Activated T-helper 1 cell treated with anti-CD3 and anti-CD28 coated beads, Interleukin-12 subunit alpha, Interleukin-12 subunit beta, Interleukin-2, Interleukin-4 antibody, amounts not matched to agents 30 ng/mL and 10 ng/mL and 1 ng/mL, durations not matched to agents 14 hours and 24 hours and 36 hours (primary cell): Measurements from ENCODE around the gene SLX1A. TPM values are rescaled to one million over a fixed set of nuclear protein-coding genes. Genes with fewer than 3 reads are reported as not detected.
A peak's percentile ranks its signal among the peaks of the same experiment; 100 is the strongest.
"Not testable (repeated sequence)": the region's sequence is repeated elsewhere in the genome, so short reads cannot be mapped to it uniquely, and the experiment has no call there.

Experiments used
- DNase-seq: peaks from one replicate; pipeline ENCODE4 v3.0.0; 2021; ENCODE audit warnings: low spot score
- H3K27ac Mint-ChIP-seq: one replicate; pipeline ENCODE4 v1.8.0; 2021; ENCODE audit warnings: mild to moderate bottlenecking, mixed read lengths
- H3K27me3 Mint-ChIP-seq: one replicate; pipeline ENCODE4 v1.8.0; 2022; ENCODE audit warnings: mild to moderate bottlenecking, moderate library complexity, mixed read lengths; ENCODE audit not compliant: insufficient read depth
- H3K36me3 Mint-ChIP-seq: one replicate; pipeline ENCODE4 v1.8.0; 2021; ENCODE audit warnings: low read depth, mixed read lengths
- H3K4me1 Mint-ChIP-seq: one replicate; pipeline ENCODE4 v1.8.0; 2021; ENCODE audit warnings: low read depth, mixed read lengths
- H3K4me3 Mint-ChIP-seq: one replicate; pipeline ENCODE4 v1.8.0; 2021; ENCODE audit warnings: mild to moderate bottlenecking, moderate library complexity, mixed read lengths
- H3K9me3 Mint-ChIP-seq: one replicate; pipeline ENCODE4 v1.8.0; 2021; ENCODE audit warnings: mixed read lengths
- intact Hi-C: fragments of 100-400 bp; cut with micrococcal nuclease; formaldehyde crosslinking; loops from one replicate; pipeline ENCODE4 v1.15.1; 2024
- total RNA-seq: library from RNA; stranded (reverse); gene quantifications from 2 replicates; pipeline ENCODE4 v1.2.3, GENCODE V29; 2022

SLX1A gene
- total RNA-seq, 1 donor from 2014 or later, result 63.2 TPM

DNA sequence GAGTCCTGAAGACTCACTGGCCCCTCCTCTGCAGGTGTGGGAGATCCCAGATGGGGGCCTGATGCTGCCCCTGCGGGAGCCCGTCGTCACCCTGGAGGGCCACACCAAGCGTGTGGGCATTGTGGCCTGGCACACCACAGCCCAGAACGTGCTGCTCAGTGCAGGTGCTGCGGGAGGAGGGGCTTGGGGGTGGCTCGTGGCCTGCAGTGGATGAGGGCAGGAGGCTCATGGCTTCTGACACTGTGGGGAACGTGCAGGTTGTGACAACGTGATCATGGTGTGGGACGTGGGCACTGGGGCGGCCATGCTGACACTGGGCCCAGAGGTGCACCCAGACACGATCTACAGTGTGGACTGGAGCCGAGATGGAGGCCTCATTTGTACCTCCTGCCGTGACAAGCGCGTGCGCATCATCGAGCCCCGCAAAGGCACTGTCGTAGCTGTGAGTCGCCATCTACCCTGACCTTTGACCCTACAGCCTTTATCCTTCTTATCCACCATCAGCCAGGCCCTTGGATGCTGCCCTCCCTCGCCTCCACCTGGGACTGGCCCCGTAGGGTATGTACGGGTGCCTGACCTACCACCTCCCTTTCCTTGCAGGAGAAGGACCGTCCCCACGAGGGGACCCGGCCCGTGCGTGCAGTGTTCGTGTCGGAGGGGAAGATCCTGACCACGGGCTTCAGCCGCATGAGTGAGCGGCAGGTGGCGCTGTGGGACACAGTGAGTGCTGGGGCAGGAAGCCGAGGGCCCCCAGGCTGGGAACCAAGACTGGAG is 6.7 kb upstream of the SLX1A start:
- Mint-ChIP-seq H3K4me1 (peaks cover 25% of the 10 kb centered on the region), H3K4me3 (peak overlapping the region; percentile 100), H3K9me3 (no peaks in the 10 kb centered on the region), H3K36me3 (peaks cover 36% of the 10 kb centered on the region), H3K27me3 (no peaks in the 10 kb centered on the region), H3K27ac (peak overlapping the region; percentile 99)
- peak; percentile 81 for DNase-seq
- intact Hi-C loops, result no loop called here

DNA sequence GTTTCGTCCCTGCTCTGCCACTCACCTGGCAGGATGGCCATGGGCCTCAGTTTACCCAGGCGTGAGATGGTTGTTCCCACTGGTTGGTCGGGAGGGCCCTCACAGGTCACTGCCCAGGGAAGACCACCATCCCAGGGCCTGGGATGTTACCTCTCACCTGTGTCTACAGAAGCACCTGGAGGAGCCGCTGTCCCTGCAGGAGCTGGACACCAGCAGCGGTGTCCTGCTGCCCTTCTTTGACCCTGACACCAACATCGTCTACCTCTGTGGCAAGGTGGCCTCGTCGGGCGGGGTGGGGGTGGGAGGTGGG is 6.2 kb upstream of the SLX1A start:
- Mint-ChIP-seq H3K27ac (peak overlapping the region; percentile 99), H3K27me3 (no peaks in the 10 kb centered on the region), H3K4me3 (peak overlapping the region; percentile 100), H3K9me3 (no peaks in the 10 kb centered on the region), H3K4me1 (peaks cover 19% of the 10 kb centered on the region), H3K36me3 (peaks cover 36% of the 10 kb centered on the region)
- intact Hi-C loops, result no loop called here
- DNase-seq, result no peak

DNA sequence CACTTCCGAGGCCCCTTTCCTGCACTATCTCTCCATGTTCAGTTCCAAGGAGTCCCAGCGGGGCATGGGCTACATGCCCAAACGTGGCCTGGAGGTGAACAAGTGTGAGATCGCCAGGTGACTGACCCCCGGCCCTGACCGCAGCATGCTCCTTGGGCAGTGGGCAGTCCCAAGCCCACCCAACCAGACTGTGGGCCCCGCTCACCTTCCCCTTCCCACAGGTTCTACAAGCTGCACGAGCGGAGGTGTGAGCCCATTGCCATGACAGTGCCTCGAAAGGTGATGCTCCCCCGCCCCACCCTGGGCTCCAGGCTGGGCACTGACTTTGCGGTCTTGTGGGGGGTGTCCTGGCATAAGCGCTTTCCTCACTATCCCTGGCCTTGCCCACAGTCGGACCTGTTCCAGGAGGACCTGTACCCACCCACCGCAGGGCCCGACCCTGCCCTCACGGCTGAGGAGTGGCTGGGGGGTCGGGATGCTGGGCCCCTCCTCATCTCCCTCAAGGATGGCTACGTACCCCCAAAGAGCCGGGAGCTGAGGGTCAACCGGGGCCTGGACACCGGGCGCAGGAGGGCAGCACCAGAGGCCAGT is 5.6 kb upstream of the SLX1A start:
- intact Hi-C loops, result no loop called here
- H3K4me3 Mint-ChIP-seq, result peak overlapping the region; percentile 37
- DNase-seq, result no peak
- H3K9me3 Mint-ChIP-seq, result no peaks in the 10 kb centered on the region
- peaks cover 17% of the 10 kb centered on the region for H3K4me1 Mint-ChIP-seq
- no peaks in the 10 kb centered on the region for H3K27me3 Mint-ChIP-seq
- peaks cover 36% of the 10 kb centered on the region for H3K36me3 Mint-ChIP-seq
- H3K27ac Mint-ChIP-seq, result peak overlapping the region; percentile 58

DNA sequence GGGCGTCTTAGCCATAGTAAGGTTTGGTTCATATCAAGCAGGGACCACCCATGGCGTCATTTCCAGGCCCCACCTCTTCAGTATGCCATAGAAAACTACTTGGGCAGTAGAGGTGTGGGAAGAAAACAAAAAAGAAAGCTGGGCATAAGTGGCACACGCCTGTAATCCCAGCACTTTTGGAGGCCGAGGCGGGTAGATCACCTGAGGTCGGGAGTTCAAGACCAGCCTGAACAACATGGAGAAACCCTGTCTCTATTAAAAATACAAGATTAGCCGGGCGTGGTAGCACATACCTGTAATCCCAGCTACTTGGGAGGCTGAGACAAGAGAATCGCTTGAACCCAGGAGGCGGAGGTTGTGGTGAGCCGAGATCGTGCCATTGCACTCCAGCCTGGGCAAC is 2.5 kb upstream of the SLX1A start:
- H3K27me3 Mint-ChIP-seq, H3K9me3 Mint-ChIP-seq, H3K27ac Mint-ChIP-seq, intact Hi-C loops, DNase-seq, H3K4me3 Mint-ChIP-seq: not testable (repeated sequence)
- peaks cover 18% of the 10 kb centered on the region for H3K36me3 Mint-ChIP-seq
- peaks cover 12% of the 10 kb centered on the region for H3K4me1 Mint-ChIP-seq

DNA sequence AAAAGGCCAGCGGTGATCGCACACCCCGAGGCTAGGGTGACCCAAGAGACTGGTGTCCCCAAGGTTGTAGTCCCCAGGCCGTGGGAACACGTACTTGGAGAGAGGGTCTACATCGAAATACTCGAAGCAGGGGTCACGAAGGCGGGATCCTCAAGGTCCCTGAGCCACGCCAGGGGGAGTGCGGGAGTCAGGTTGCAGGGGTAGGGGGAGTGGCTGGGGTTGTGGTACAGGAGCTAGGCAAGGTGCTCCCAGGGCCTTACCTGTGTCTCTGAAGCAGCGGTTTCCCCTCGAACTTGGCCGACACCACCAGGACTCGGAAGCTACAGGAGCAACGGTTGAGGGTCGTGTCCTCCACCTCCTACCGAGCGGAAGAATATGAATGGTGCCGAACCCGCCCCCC is 577 bp upstream of the SLX1A start:
- DNase-seq, H3K27ac Mint-ChIP-seq, intact Hi-C loops, H3K36me3 Mint-ChIP-seq, H3K27me3 Mint-ChIP-seq, H3K4me1 Mint-ChIP-seq, H3K9me3 Mint-ChIP-seq, H3K4me3 Mint-ChIP-seq: not testable (repeated sequence)

DNA sequence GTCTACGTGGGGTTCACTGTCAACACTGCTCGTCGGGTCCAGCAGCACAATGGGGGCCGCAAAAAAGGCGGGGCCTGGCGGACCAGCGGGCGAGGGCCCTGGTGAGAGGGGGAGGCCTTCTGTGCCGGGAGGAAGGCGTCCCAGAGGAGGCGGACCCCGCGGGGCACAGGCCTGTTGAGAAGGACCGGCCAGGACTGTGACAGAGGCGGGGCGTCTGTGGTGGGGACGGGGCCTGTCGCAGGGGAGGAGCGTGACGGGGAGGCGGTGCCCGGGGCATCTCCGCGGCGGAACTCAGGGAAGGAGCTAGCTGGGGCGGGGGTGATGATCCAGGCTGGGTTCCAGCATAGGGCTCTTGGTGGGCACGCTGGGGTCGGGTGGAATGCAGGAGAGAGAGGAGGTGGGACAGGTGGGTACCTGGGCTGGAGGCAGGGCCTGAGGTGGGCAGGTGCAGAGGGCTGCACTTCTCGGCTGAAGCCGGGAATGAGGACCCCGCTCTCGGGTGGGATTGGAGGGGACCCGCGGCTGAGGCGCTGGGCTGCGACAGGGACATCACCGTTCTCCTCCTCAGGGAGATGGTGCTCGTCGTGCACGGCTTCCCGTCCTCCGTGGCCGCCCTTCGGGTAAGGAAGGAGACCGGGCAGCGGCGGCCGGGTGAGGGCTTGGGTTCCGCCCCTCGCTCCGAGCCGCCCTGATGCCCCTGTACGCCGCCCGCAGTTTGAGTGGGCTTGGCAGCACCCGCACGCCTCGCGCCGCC is 674 bp downstream of the SLX1A start:
- H3K36me3 Mint-ChIP-seq, intact Hi-C loops: not testable (repeated sequence)

DNA sequence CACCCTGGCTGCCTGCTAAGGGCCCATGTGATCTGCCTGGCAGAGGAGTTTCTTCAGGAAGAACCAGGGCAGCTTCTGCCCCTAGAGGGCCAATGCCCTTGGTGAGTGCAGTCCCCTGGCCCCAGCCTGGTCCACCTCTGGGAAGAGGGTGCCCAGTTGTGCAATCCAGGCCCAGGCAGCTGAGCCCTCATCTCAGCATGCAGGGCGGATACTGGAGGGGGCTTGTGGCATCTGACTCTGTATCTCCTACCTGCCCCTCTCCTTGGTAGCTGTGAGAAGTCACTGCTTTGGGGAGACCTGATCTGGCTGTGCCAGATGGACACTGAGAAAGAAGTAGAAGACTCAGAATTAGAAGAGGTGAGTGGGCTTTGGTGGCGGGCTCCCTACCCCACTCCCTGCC is 3.3 kb downstream of the SLX1A start:
- H3K4me1 Mint-ChIP-seq, H3K4me3 Mint-ChIP-seq, H3K27me3 Mint-ChIP-seq, H3K9me3 Mint-ChIP-seq, intact Hi-C loops, H3K36me3 Mint-ChIP-seq, DNase-seq, H3K27ac Mint-ChIP-seq: not testable (repeated sequence)

More for the DNA sequence above, 674 bp downstream of the SLX1A start:
- DNase-seq, H3K4me3 Mint-ChIP-seq, H3K9me3 Mint-ChIP-seq, H3K27me3 Mint-ChIP-seq, H3K27ac Mint-ChIP-seq, H3K4me1 Mint-ChIP-seq: not testable (repeated sequence)

DNA sequence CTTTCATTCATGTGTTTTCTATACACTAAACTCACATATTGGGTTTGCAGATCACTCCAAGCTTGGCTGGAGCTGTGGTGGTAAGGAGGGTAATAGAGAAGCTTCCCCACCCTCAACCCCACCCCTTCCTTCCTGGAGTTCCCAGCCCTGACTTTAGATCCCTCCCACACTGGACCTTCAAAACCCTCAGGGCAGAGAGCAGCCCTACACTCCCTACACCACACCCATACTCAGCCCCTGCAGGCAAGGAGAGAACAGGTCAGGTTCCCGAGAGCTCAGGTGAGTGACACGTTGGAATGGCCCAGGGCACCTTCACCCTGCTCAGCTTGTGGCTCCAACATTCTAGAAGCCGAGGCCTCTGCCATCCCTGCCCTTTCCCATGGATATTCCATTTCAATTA is 5.4 kb downstream of the SLX1A start, which contains the start of gene SULT1A3:
Gene SULT1A3, plus strand, starts transcription at position 207 of the 400 bp plus-strand sequence. CDS start 1,474 bp downstream, outside the sequence.
- H3K27ac Mint-ChIP-seq, H3K27me3 Mint-ChIP-seq, H3K36me3 Mint-ChIP-seq, DNase-seq, H3K9me3 Mint-ChIP-seq, H3K4me1 Mint-ChIP-seq, H3K4me3 Mint-ChIP-seq, intact Hi-C loops: not testable (repeated sequence)

DNA sequence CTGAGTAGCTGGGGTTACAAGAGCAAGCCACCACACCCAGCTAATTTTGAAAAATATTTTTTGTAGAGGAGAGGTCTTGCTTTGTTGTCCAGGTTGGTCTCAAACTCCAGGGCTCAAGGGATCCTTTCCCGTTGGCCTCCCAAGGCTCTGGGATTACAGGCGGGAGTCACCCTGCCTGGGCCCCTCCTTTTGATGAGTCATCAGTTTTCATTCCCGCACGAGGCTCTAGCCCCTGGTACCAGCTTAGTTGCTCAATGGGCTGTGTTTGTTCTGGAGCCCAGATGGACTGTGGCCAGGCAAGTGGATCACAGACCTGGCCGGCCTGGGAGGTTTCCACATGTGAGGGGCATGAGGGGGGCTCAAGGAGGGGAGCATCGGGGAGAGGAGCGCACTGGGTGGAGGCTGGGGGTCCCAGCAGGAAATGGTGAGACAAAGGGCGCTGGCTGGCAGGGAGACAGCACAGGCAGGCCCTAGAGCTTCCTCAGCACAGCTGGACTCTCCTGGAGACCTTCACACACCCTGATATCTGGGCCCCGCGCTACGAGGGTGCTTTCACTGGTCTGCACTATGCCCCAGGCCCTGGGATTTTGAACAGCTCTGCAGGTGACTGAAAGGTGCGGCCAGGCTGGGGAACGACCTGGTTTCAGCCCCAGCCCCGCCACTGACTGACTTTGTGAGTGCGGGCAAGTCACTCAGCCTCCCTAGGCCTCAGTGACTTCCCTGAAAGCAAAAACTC is 6.1 kb downstream of the SLX1A start:
- H3K9me3 Mint-ChIP-seq, intact Hi-C loops, DNase-seq, H3K4me3 Mint-ChIP-seq, H3K27me3 Mint-ChIP-seq, H3K36me3 Mint-ChIP-seq, H3K27ac Mint-ChIP-seq, H3K4me1 Mint-ChIP-seq: not testable (repeated sequence)

DNA sequence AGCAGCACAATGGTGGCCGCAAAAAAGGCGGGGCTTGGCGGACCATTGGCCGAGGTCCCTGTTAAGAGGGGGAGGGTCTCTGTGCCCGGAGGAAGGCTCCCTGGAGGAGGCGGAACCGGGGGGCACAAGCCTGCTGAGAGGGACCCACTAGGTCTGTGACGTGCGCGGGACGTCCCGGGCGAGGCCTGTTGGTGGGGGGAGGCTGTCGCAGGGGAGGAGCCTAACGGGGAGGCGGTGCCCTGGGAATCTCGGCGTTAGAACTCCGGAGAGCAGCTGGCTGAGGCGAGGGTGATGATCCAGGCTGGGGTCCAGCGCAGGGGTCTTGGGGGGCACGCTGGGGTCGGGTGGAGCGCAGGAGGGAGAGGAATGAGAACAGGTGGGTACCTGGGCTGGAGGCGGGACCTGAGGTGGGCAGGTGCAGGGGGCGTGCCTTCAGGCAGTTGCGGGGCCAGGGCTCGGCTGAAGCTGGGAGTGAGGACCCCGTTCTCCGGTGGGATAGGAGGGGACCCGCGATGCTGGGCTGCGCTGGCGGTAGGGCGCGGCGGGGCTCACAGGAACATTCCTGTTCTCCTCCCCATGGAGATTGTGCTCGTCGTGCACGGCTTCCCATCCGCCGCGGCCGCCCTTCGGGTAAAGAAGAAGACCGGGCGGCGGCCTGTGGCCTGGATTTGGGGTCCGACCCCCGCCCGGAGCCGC is 12.0 kb downstream of the SLX1A start:
- H3K4me3 Mint-ChIP-seq, DNase-seq, H3K27me3 Mint-ChIP-seq, intact Hi-C loops, H3K9me3 Mint-ChIP-seq, H3K4me1 Mint-ChIP-seq, H3K36me3 Mint-ChIP-seq, H3K27ac Mint-ChIP-seq: not testable (repeated sequence)

DNA sequence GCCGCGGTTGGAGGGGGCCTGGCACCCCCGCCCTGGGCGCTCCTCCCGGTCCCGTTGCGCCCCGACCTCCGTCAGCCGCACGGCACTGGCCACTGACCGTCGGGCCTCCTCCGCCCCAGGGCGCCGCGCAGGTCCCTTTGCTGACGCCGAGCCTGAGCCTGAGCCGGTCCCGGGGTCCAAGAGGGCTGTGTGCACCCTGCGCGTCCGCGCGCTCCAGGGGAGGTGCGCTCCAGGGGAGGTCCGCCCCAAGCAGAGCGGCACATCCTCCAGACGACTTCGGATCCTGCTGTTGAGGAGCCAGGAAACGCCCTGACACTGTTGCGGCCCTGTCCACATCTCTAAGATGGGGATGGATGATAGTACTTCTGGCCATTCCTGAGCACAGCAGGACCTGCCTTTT is 12.6 kb downstream of the SLX1A start:
- intact Hi-C loops, H3K27me3 Mint-ChIP-seq, H3K27ac Mint-ChIP-seq, H3K36me3 Mint-ChIP-seq, DNase-seq, H3K4me1 Mint-ChIP-seq, H3K4me3 Mint-ChIP-seq, H3K9me3 Mint-ChIP-seq: not testable (repeated sequence)

DNA sequence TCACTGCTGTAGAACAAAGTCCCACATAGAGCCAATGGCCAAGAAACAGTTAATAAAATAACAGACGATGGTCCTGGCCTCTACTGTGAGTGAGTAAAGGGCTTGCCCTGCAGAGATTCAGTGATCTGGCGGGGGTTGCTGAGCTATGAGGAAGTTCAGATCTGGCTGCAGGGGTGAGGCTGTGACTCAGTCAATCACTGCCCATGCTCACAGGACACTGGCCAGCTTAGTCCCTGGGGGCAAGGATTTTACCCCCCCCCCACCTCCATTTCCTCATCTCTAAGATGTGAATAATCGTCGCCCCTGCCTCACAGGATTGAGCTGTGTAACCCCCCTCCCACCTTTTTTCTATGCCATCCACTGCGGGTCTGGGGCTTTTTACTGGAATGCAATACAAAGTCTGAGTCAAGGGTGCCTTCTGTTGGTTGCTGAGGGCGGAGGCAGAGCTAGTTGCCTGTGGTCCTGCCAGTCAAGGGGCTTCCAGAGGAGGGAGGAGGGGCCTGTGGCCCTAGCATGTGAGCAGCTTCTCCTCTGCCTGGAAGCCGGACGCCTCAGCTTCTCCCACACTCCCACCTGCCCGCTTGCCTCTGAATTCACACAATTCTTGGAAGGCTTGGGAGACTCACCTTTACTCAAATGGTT is 13.5 kb downstream of the SLX1A start:
- H3K4me1 Mint-ChIP-seq, H3K4me3 Mint-ChIP-seq, H3K36me3 Mint-ChIP-seq, H3K27ac Mint-ChIP-seq, H3K9me3 Mint-ChIP-seq, DNase-seq, H3K27me3 Mint-ChIP-seq, intact Hi-C loops: not testable (repeated sequence)
